ENCODE data around the gene CACNG5.

The CACNG5 gene

DNA sequence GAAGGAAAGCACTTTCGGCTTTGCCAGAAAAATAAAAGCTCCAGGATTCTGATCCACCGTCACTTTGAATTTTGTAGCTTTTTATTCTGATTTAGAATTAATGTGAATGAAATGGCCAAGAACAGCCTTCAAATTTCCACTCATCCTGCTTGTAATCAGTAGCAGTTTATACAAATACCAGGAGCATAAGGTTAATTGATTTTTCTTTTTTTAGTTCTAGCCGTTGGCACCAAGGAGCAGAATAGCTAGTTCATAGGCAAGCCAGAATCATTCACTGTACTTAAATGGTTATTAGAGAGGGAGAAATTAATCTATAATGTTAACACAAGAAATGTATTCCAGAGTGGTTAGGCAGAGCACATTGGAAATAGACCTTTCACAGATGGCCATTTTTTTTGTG lies 41.1 kb upstream of the CACNG5 start:
- TF ChIP-seq, protein P1, sequence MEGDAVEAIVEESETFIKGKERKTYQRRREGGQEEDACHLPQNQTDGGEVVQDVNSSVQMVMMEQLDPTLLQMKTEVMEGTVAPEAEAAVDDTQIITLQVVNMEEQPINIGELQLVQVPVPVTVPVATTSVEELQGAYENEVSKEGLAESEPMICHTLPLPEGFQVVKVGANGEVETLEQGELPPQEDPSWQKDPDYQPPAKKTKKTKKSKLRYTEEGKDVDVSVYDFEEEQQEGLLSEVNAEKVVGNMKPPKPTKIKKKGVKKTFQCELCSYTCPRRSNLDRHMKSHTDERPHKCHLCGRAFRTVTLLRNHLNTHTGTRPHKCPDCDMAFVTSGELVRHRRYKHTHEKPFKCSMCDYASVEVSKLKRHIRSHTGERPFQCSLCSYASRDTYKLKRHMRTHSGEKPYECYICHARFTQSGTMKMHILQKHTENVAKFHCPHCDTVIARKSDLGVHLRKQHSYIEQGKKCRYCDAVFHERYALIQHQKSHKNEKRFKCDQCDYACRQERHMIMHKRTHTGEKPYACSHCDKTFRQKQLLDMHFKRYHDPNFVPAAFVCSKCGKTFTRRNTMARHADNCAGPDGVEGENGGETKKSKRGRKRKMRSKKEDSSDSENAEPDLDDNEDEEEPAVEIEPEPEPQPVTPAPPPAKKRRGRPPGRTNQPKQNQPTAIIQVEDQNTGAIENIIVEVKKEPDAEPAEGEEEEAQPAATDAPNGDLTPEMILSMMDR (IDR thresholded peaks at IDR 0.05; ENCODE audit: low read length, missing control alignments), result no peak
- H3K4me3 ChIP-seq (replicated peaks; ENCODE audit: low read depth, low read length), result no peak overlapping the region
- DNase-seq (ENCODE audit: low read depth), result no peak

DNA sequence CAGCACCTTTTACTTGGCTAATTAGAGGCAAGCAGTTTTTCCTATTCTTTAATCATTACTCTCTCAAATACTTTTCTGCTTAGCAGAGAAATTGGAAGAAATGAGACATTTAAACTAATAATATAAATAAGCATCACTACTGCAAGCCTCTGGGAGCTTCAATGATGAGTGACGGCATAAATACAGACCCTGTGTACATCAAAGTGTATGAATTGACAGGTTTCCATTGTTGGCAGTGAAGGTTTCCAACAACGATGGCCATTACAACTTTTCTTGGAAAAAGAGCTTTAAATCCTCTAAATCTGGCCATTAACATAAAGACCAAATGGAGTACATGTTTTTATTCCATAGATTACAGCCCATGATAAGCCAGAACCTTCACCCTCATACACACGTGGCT lies 39.4 kb upstream of the CACNG5 start:
- DNase-seq (ENCODE audit: low read depth), result no peak
- H3K4me3 ChIP-seq (replicated peaks; ENCODE audit: low read depth, low read length), result no peak overlapping the region
- TF ChIP-seq, protein P1 (IDR thresholded peaks at IDR 0.05; ENCODE audit: low read length, missing control alignments), result no peak

DNA sequence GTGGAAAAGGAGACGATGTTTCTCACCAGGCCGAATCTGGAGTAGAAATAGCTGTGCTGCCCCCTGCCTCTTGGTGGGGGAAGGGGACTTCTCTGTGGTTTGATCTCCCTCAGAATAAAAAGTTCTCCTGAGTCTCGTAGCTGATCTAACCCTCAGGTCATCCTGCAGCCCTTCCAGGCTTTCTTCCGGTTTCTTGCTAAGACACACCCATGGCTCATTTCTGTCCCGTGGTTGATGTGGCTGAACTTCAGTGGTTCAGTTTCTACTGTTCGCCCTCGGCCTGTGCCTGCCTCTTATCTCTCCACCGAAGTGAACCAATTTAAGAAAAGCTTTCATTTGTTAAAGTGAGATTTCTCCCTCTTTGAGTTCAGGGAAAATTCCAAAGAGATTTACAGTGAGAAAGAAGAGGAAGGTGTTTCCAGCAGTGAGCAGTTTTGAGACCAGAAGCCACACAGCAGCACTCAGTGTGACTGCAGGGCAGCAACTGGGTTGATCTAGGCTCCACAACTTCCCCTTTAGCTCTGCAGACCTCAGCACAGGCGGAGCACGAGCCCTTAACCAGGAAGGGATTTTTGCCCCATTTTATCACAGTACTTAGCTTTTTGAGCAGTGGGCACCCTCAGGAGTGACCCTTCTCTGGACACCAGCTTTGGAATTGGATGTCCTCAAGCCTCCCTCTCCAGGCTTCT lies 34.9 kb upstream of the CACNG5 start:
- TF ChIP-seq, protein P1 (IDR thresholded peaks at IDR 0.05; ENCODE audit: low read length, missing control alignments), result no peak

DNA sequence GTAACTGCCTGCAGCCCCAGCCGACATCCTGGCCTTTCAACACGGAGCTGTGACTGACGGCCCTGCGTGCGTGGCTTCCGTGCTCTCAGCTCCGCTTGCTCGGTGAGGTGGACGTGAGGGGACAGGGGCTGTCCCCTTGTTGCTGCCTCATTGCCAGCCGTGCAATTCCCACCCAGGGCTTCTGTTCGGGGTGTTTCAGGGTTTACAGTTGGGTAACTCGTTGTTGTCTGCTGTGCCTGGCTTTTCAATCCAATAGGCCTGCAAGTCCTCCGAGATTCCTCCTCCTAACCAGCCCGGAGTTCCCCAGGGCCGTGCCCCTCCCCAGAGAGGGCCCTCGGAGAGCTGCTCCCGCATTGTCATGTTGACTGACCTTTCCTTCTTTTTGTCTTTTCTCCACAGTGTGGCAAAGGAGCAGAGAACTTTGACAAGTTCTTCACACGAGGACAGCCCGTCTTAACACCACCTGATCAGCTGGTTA lies 31.4 kb upstream of the CACNG5 start:
- DNase-seq (ENCODE audit: low read depth), result no peak
- TF ChIP-seq, protein P1 (IDR thresholded peaks at IDR 0.05; ENCODE audit: low read length, missing control alignments), result no peak
- H3K4me3 ChIP-seq (replicated peaks; ENCODE audit: low read depth, low read length), result no peak overlapping the region

More for the DNA sequence above, 34.9 kb upstream of the CACNG5 start:
- DNase-seq (ENCODE audit: low read depth), result no peak
- no peak overlapping the region for H3K4me3 ChIP-seq (replicated peaks; ENCODE audit: low read depth, low read length)

DNA sequence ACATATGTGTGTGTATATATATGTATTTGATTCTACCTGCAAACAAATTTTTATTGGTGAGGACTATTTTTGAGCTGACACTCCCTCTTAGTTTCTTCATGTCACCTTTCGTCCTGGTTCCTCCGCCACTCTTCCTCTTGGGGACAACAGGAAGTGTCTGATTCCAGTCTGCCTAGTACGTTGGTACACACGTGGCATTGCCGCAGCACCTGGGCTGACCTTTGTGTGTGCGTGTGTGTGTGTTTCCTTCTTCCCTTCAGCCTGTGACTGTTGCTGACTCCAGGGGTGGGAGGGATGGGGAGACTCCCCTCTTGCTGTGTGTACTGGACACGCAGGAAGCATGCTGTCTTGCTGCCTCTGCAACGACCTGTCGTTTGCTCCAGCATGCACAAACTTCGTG lies 29.4 kb upstream of the CACNG5 start:
- TF ChIP-seq, protein P1 (IDR thresholded peaks at IDR 0.05; ENCODE audit: low read length, missing control alignments), result no peak
- DNase-seq (ENCODE audit: low read depth), result no peak

DNA sequence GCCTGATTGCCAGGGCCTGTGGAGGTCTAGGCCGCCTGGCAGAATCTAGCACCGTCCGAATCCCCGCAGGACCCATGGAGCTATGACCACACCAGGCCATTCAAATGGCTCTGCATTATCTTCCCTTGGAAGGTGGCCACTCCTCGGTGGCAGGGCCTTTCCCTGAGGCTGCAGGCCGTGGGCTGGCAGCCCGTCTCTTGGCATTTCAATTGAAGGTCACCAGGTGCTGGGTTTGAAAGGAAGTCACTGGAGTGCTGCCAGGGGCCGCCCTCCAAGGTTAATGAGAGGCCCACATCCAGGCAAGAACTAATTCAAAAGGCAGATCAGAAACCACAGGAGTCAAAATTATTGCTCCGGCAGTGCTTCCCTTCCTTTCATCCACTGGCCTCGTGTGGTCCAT lies 27.7 kb upstream of the CACNG5 start:
- TF ChIP-seq, protein P1 (IDR thresholded peaks at IDR 0.05; ENCODE audit: low read length, missing control alignments), result no peak
- H3K4me3 ChIP-seq (replicated peaks; ENCODE audit: low read depth, low read length), result no peak overlapping the region
- no peak for DNase-seq (ENCODE audit: low read depth)

More for the DNA sequence above, 29.4 kb upstream of the CACNG5 start:
- no peak overlapping the region for H3K4me3 ChIP-seq (replicated peaks; ENCODE audit: low read depth, low read length)

DNA sequence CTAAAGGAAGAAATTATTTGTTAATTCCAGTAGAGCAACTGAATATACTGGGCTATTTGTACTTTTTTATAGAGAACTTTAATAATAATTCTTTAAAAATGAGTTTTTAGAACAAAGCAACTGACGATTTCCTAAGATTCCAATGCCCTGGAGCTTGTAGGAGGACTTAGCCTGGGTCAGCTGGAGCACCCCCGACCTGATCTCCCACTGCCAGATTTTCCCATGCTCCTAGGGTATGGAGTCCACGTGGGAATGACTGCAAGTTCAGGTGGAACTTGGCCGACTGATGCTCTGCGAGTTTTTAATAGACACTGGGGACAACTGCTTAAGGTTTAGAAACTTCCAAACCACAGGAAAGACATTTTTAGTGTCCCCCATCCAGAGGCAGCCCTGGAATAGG lies 25.5 kb upstream of the CACNG5 start:
- H3K4me3 ChIP-seq (replicated peaks; ENCODE audit: low read depth, low read length), result no peak overlapping the region
- no peak for DNase-seq (ENCODE audit: low read depth)
- TF ChIP-seq, protein P1 (IDR thresholded peaks at IDR 0.05; ENCODE audit: low read length, missing control alignments), result no peak

All from fibroblast of pulmonary artery (primary cell).